DND-41 (cell line): ENCODE measurements around the gene PMEPA1.

ENCODE experiments used
- ATAC-seq: fragments of 200-7000 bp; cut with Tn5 transposase; 3 replicates; pipeline ENCODE4 v1.9.1; 2021; ENCODE audit warnings: low read depth; ENCODE audit not compliant: insufficient read depth
- DNase-seq: peaks from one replicate; pipeline ENCODE4 v3.0.0-alpha.2; 2020
- H2AFZ ChIP-seq: 2 replicates; pipeline ENCODE4 v1.6.0; 2012; ENCODE audit warnings: low read depth, low read length
- H3K27ac ChIP-seq: 2 replicates; pipeline ENCODE4 v1.5.1; 2012; ENCODE audit warnings: low read length, inconsistent platforms
- H3K27me3 ChIP-seq: fragments of 200-600 bp; sonication (generic); 2 replicates; pipeline ENCODE4 v1.6.0; 2012; ENCODE audit warnings: low read length, mild to moderate bottlenecking, inconsistent platforms; ENCODE audit not compliant: insufficient read depth, poor library complexity
- H3K36me3 ChIP-seq: 2 replicates; pipeline ENCODE4 v1.5.1; 2012; ENCODE audit warnings: low read length, inconsistent platforms; ENCODE audit not compliant: insufficient read depth
- H3K4me1 ChIP-seq: 2 replicates; pipeline ENCODE4 v1.5.1; 2012; ENCODE audit warnings: mild to moderate bottlenecking, low read length; ENCODE audit not compliant: insufficient read depth
- H3K4me2 ChIP-seq: 2 replicates; pipeline ENCODE4 v1.6.0; 2012; ENCODE audit warnings: mild to moderate bottlenecking, moderate library complexity, low read length, inconsistent platforms; ENCODE audit not compliant: insufficient read depth
- H3K4me3 ChIP-seq, 2 experiments: fragments of 200-600 bp in 1 of 2; shearing (Covaris generic) in 1 of 2; 2 replicates each; pipeline ENCODE4 v1.5.1; 2012 to 2016; ENCODE audit warnings: inconsistent platforms in 2 of 2, low read length in 2 of 2, mild to moderate bottlenecking in 2 of 2, low read depth in 1 of 2, moderate library complexity in 1 of 2
- H3K79me2 ChIP-seq: 2 replicates; pipeline ENCODE4 v1.6.0; 2012; ENCODE audit warnings: low read length, inconsistent platforms; ENCODE audit not compliant: insufficient read depth
- H3K9ac ChIP-seq: 2 replicates; pipeline ENCODE4 v1.6.0; 2012; ENCODE audit warnings: low read depth, mild to moderate bottlenecking, inconsistent platforms, low read length, moderate library complexity
- H3K9me3 ChIP-seq: 2 replicates; pipeline ENCODE4 v1.5.1; 2012; ENCODE audit warnings: low read length, moderate library complexity, mild to moderate bottlenecking, inconsistent platforms; ENCODE audit not compliant: insufficient read depth, severe bottlenecking
- H4K20me1 ChIP-seq: 2 replicates; pipeline ENCODE4 v1.6.0; 2012; ENCODE audit warnings: low read length; ENCODE audit not compliant: insufficient read depth
- EZH2 ChIP-seq: IDR thresholded peaks from 3 replicates; pipeline ENCODE4 v1.6.1; 2012; ENCODE audit warnings: borderline replicate concordance, low read depth, mild to moderate bottlenecking, moderate library complexity, low read length, inconsistent platforms; ENCODE audit not compliant: severe bottlenecking
- TF ChIP-seq, protein P1 (sequence below): IDR thresholded peaks from 2 replicates; pipeline ENCODE4 v1.5.1; 2012; ENCODE audit warnings: borderline replicate concordance, low read length, moderate library complexity, mild to moderate bottlenecking; ENCODE audit not compliant: poor library complexity, severe bottlenecking; ENCODE audit errors: extremely low read depth

PMEPA1 gene

GRCh38 chr20:57697543-57697942 lies 12.3 kb downstream of the PMEPA1 start:
- no peak overlapping the region for H3K4me2 ChIP-seq
- H3K36me3 ChIP-seq = no peaks in the 10 kb centered on the region
- H3K4me1 ChIP-seq = no peaks in the 10 kb centered on the region
- H3K4me3 ChIP-seq = no peak overlapping the region
- TF ChIP-seq, protein P1, sequence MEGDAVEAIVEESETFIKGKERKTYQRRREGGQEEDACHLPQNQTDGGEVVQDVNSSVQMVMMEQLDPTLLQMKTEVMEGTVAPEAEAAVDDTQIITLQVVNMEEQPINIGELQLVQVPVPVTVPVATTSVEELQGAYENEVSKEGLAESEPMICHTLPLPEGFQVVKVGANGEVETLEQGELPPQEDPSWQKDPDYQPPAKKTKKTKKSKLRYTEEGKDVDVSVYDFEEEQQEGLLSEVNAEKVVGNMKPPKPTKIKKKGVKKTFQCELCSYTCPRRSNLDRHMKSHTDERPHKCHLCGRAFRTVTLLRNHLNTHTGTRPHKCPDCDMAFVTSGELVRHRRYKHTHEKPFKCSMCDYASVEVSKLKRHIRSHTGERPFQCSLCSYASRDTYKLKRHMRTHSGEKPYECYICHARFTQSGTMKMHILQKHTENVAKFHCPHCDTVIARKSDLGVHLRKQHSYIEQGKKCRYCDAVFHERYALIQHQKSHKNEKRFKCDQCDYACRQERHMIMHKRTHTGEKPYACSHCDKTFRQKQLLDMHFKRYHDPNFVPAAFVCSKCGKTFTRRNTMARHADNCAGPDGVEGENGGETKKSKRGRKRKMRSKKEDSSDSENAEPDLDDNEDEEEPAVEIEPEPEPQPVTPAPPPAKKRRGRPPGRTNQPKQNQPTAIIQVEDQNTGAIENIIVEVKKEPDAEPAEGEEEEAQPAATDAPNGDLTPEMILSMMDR = no peak
- DNase-seq (no peak), ATAC-seq (no peak)
- H2AFZ ChIP-seq = no peak overlapping the region
- peaks cover 8% of the 10 kb centered on the region; the same call in 1 of the 2 replicates for H4K20me1 ChIP-seq
- peaks cover 62% of the 10 kb centered on the region for H3K27me3 ChIP-seq
- no peak overlapping the region for H3K9ac ChIP-seq
- no peaks in the 10 kb centered on the region for H3K9me3 ChIP-seq
- H3K27ac ChIP-seq = no peak overlapping the region
- H3K79me2 ChIP-seq = no peaks in the 10 kb centered on the region

GRCh38 chr20:57696401-57696961 lies 13.3 kb downstream of the PMEPA1 start:
- no peaks in the 10 kb centered on the region for H3K79me2 ChIP-seq
- TF ChIP-seq, protein P1 = no peak
- TF ChIP-seq EZH2 = no peak
- no peak overlapping the region for H3K9ac ChIP-seq
- H3K4me3 ChIP-seq = no peak overlapping the region
- no peak overlapping the region for H3K4me2 ChIP-seq
- H3K9me3 ChIP-seq = no peaks in the 10 kb centered on the region
- ATAC-seq (no peak), DNase-seq (no peak)
- no peak overlapping the region for H2AFZ ChIP-seq
- H4K20me1 ChIP-seq = peaks cover 10% of the 10 kb centered on the region; the same call in 1 of the 2 replicates
- H3K27ac ChIP-seq = no peak overlapping the region
- H3K4me1 ChIP-seq = no peaks in the 10 kb centered on the region
- peaks cover 55% of the 10 kb centered on the region for H3K27me3 ChIP-seq
- no peaks in the 10 kb centered on the region for H3K36me3 ChIP-seq

GRCh38 chr20:57695940-57696339 lies 13.9 kb downstream of the PMEPA1 start:
- H2AFZ ChIP-seq = no peak overlapping the region
- no peak overlapping the region for H3K27ac ChIP-seq
- peaks cover 10% of the 10 kb centered on the region; the same call in 1 of the 2 replicates for H4K20me1 ChIP-seq
- DNase-seq (no peak), ATAC-seq (no peak)
- peaks cover 55% of the 10 kb centered on the region for H3K27me3 ChIP-seq
- no peaks in the 10 kb centered on the region for H3K36me3 ChIP-seq
- no peak overlapping the region for H3K4me3 ChIP-seq
- no peak overlapping the region for H3K9ac ChIP-seq
- TF ChIP-seq EZH2 = no peak
- TF ChIP-seq, protein P1 = no peak
- H3K9me3 ChIP-seq = no peaks in the 10 kb centered on the region
- H3K79me2 ChIP-seq = no peaks in the 10 kb centered on the region
- no peak overlapping the region for H3K4me2 ChIP-seq
- no peaks in the 10 kb centered on the region for H3K4me1 ChIP-seq

DNA sequence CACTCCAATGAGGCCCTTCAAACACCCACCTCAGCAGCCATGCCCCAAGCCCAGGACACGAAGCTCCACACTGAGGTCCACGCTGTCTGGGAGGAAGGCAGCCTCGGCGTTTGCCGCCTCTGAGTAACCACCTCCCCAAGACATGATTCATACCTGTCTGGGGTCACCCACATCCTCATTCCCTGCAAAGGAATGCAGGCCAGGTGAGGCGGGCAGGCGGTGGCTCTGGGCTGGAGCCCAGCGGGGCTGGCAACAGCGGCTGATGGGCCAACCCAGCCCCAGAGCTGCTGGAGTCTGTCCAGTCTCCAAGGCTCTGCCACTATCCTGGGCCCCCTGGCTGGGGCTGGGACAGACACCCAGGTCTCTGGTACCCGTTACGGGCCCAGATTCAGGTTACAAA lies 14.8 kb downstream of the PMEPA1 start:
- H3K36me3 ChIP-seq = no peaks in the 10 kb centered on the region
- no peak for TF ChIP-seq EZH2
- H3K9ac ChIP-seq = no peak overlapping the region
- 0 out of 2 replicates have a peak, but pooled peaks cover 7% of the 10 kb centered on the region for H4K20me1 ChIP-seq
- H3K4me2 ChIP-seq = no peak overlapping the region
- H3K79me2 ChIP-seq = no peaks in the 10 kb centered on the region
- H3K27me3 ChIP-seq = peaks cover 50% of the 10 kb centered on the region
- H2AFZ ChIP-seq = no peak overlapping the region
- no peak overlapping the region for H3K27ac ChIP-seq
- no peaks in the 10 kb centered on the region for H3K9me3 ChIP-seq
- H3K4me1 ChIP-seq = no peaks in the 10 kb centered on the region
- DNase-seq (no peak), ATAC-seq (no peak)
- H3K4me3 ChIP-seq = no peak overlapping the region
